Globus pallidus (tissue), 1 donor: ENCODE data around the gene TIMM23.
A peak's percentile ranks its signal among the peaks of the same experiment; 100 is the strongest.
"Not testable (repeated sequence)": the region's sequence is repeated elsewhere in the genome, so short reads cannot be mapped to it uniquely, and the experiment has no call there.

Source experiments
- DNase-seq: peaks from one replicate; pipeline ENCODE4 v3.0.0-alpha.2; 2015; ENCODE audit warnings: low spot score

The TIMM23 gene

GRCh38 chr10:45997557-45997956 lies 25.3 kb downstream of the TIMM23 start:
- no peak for DNase-seq

GRCh38 chr10:45997994-45998763 lies 25.9 kb downstream of the TIMM23 start:
- DNase-seq: no peak

- not testable (repeated sequence) for DNase-seq
Observed at GRCh38 chr10:45999955-46000354, 27.7 kb downstream of the TIMM23 start.

- DNase-seq: no peak
Observed at GRCh38 chr10:46000538-46000937, 28.2 kb downstream of the TIMM23 start.

GRCh38 chr10:46001187-46001756 lies 29.0 kb downstream of the TIMM23 start:
- DNase-seq: no peak

GRCh38 chr10:46002189-46002687 lies 29.9 kb downstream of the TIMM23 start:
- DNase-seq: not testable (repeated sequence)

GRCh38 chr10:46002916-46003693 lies 30.8 kb downstream of the TIMM23 start:
- no peak for DNase-seq

GRCh38 chr10:46004963-46005362 lies 32.7 kb downstream of the TIMM23 start:
- DNase-seq: no peak

GRCh38 chr10:46005383-46005782 lies 33.1 kb downstream of the TIMM23 start:
- no peak for DNase-seq

GRCh38 chr10:46006219-46006618 lies 33.9 kb downstream of the TIMM23 start:
- DNase-seq: no peak

- DNase-seq: no peak
Observed at GRCh38 chr10:46012746-46013145, 40.5 kb downstream of the TIMM23 start.

GRCh38 chr10:46014206-46014605 lies 41.9 kb downstream of the TIMM23 start:
- DNase-seq: no peak

- DNase-seq: no peak
Observed at GRCh38 chr10:46014683-46015405, 42.6 kb downstream of the TIMM23 start.

GRCh38 chr10:46016190-46016589 lies 43.9 kb downstream of the TIMM23 start:
- no peak for DNase-seq

GRCh38 chr10:46016811-46017210 lies 44.5 kb downstream of the TIMM23 start:
- no peak for DNase-seq

- no peak for DNase-seq
Observed at GRCh38 chr10:46017733-46018132, 45.4 kb downstream of the TIMM23 start.

- DNase-seq: peak; percentile 27
Observed at GRCh38 chr10:46018453-46019176, 46.3 kb downstream of the TIMM23 start.

- DNase-seq: no peak
Observed at GRCh38 chr10:46019177-46019528, 46.9 kb downstream of the TIMM23 start.

- DNase-seq: peak; percentile 51
Observed at GRCh38 chr10:46019569-46020343, 47.5 kb downstream of the TIMM23 start.

- no peak for DNase-seq
Observed at GRCh38 chr10:46020344-46020657, 48.0 kb downstream of the TIMM23 start.
